A673 (cell line): ENCODE data around the gene NPPA. TPM values are rescaled to one million over a fixed set of nuclear protein-coding genes. Genes with fewer than 3 reads are reported as not detected.

Source experiments
- BruUV-seq: library from RNA; stranded (reverse); fragments of 400-500 nt; replicated peaks from 2 replicates; lab custom pipeline; 2021; lab: Mats Ljungman, UMichigan
- CTCF ChIA-PET: fragments of 300-600 bp; sonication (Branson Sonifier 250); formaldehyde crosslinking; loops from one replicate; lab custom pipeline; 2022; ENCODE audit warnings: antibody characterized with exemption; lab: Charles Lee
- POLR2A ChIA-PET: fragments of 300-600 bp; sonication (Branson Sonifier 250); formaldehyde crosslinking; loops from one replicate; lab custom pipeline; 2022; ENCODE audit warnings: antibody characterized with exemption; ENCODE audit not compliant: low non-redundant PET; lab: Charles Lee
- DNase-seq: peaks from one replicate; pipeline ENCODE4 v3.0.0-alpha.2; 2015; ENCODE audit warnings: low spot score
- H3K27ac ChIP-seq: fragments of 200-600 bp; sonication (generic); 2 replicates; pipeline ENCODE4 v1.5.1; 2016; ENCODE audit warnings: mixed run types, low read depth, mild to moderate bottlenecking, mixed read lengths, antibody characterized with exemption, low read length; ENCODE audit not compliant: poor library complexity, severe bottlenecking
- H3K27me3 ChIP-seq: fragments of 200-600 bp; sonication (generic); replicated peaks from 2 replicates; pipeline ENCODE4 v1.6.1; 2017; ENCODE audit warnings: mixed run types, low read depth, mild to moderate bottlenecking, mixed read lengths, antibody characterized with exemption, low read length; ENCODE audit not compliant: insufficient read depth, poor library complexity
- H3K36me3 ChIP-seq: fragments of 200-600 bp; sonication (generic); 2 replicates; pipeline ENCODE4 v1.6.1; 2016; ENCODE audit warnings: mixed run types, mild to moderate bottlenecking, mixed read lengths, antibody characterized with exemption, low read length; ENCODE audit not compliant: insufficient read depth, poor library complexity, severe bottlenecking
- H3K4me1 ChIP-seq: fragments of 200-600 bp; sonication (generic); 2 replicates; pipeline ENCODE4 v1.6.1; 2017; ENCODE audit warnings: mixed run types, mild to moderate bottlenecking, mixed read lengths, antibody characterized with exemption, low read length; ENCODE audit not compliant: insufficient read depth, poor library complexity, severe bottlenecking
- H3K4me3 ChIP-seq: fragments of 200-600 bp; sonication (generic); 2 replicates; pipeline ENCODE4 v1.5.1; 2016; ENCODE audit warnings: low read depth, mixed run types, mild to moderate bottlenecking, mixed read lengths, low read length; ENCODE audit not compliant: poor library complexity, severe bottlenecking
- H3K9me3 ChIP-seq: fragments of 200-600 bp; sonication (generic); 2 replicates; pipeline ENCODE4 v1.6.1; 2016; ENCODE audit warnings: mixed run types, low read depth, mild to moderate bottlenecking, mixed read lengths, antibody characterized with exemption, low read length; ENCODE audit not compliant: poor library complexity, severe bottlenecking
- EZH2 ChIP-seq: fragments of 200-600 bp; sonication (generic); IDR thresholded peaks from 2 replicates; pipeline ENCODE4 v1.6.1; 2017; ENCODE audit warnings: borderline replicate concordance, low read depth, mild to moderate bottlenecking, mixed read lengths, antibody characterized with exemption, low read length; ENCODE audit not compliant: poor library complexity, severe bottlenecking
- intact Hi-C: fragments of 100-400 bp; cut with micrococcal nuclease; formaldehyde crosslinking; loops from one replicate; pipeline ENCODE4 v1.10.0; 2022; ENCODE audit not compliant: unreplicated experiment
- total RNA-seq: library from RNA; stranded (reverse); gene quantifications from 2 replicates; pipeline ENCODE4 v1.2.3, GENCODE V29; 2021
- TF ChIP-seq, protein P1 (sequence below): fragments of 300-800, 200-600 bp; sonication (generic); conservative IDR thresholded peaks from 2 replicates; pipeline ENCODE4 v1.5.1; 2017; ENCODE audit warnings: low read depth, mild to moderate bottlenecking, antibody characterized with exemption, low read length, moderate library complexity, mixed read lengths

Gene NPPA
- total RNA-seq, 1 experiment from 2014 or later, result not detected

DNA sequence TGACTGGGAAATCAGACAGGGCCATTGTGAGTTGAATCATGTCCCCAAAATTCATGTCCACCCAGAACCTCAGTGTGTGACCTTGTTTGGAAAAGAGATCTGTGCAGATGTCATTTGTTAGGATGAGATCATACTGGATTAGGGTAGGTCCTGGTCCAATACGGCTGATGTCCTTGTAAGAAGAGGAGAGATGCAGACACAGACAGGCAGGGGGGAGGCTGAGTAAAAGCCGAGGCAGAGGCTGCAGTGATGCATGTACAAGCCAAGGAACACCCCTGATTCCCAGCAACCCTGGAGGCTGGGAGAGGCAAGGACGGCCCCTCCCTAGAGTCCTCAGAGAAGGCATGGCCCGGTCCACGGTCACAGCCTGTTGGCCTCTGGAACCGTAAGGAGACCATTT lies 27.0 kb upstream of the NPPA start:
- Histone ChIP-seq H3K27ac (no peak overlapping the region), H3K27me3 (peaks cover 75% of the 10 kb centered on the region), H3K4me3 (no peak overlapping the region), H3K9me3 (no peaks in the 10 kb centered on the region), H3K4me1 (no peaks in the 10 kb centered on the region), H3K36me3 (no peaks in the 10 kb centered on the region)
- TF ChIP-seq EZH2, result no peak
- TF ChIP-seq, protein P1, sequence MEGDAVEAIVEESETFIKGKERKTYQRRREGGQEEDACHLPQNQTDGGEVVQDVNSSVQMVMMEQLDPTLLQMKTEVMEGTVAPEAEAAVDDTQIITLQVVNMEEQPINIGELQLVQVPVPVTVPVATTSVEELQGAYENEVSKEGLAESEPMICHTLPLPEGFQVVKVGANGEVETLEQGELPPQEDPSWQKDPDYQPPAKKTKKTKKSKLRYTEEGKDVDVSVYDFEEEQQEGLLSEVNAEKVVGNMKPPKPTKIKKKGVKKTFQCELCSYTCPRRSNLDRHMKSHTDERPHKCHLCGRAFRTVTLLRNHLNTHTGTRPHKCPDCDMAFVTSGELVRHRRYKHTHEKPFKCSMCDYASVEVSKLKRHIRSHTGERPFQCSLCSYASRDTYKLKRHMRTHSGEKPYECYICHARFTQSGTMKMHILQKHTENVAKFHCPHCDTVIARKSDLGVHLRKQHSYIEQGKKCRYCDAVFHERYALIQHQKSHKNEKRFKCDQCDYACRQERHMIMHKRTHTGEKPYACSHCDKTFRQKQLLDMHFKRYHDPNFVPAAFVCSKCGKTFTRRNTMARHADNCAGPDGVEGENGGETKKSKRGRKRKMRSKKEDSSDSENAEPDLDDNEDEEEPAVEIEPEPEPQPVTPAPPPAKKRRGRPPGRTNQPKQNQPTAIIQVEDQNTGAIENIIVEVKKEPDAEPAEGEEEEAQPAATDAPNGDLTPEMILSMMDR, result no peak
- no TSS peak for BruUV-seq
- intact Hi-C loops, result no loop called here
- ChIA-PET CTCF (no interaction called here), POLR2A (no interaction called here)
- DNase-seq, result no peak

DNA sequence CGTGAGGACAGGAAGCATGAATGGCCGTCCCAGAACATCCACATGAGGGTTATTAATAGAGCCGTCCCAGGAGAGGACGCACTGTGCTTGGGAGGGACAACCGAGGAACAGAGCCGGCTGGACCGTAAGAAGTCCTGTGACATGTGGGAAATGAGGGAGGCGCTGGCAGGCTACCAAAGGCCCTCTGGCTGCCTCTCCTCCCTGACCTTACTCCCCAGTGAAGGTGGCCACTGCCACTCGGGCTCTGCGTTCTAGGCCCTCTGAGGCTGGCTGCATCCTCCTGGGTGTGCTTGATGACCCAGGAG lies 26.6 kb upstream of the NPPA start:
- ChIA-PET CTCF (no interaction called here), POLR2A (interaction anchor here (0.6 kb wide), 1 partner anchor 16 kb away, joined by 3 read pairs; no protein-coding TSS in a partner anchor)
- no peak for DNase-seq
- Histone ChIP-seq H3K27me3 (peaks cover 76% of the 10 kb centered on the region), H3K27ac (no peak overlapping the region), H3K4me3 (no peak overlapping the region), H3K4me1 (no peaks in the 10 kb centered on the region), H3K36me3 (no peaks in the 10 kb centered on the region), H3K9me3 (no peaks in the 10 kb centered on the region)
- no TSS peak for BruUV-seq
- TF ChIP-seq EZH2, result no peak
- TF ChIP-seq, protein P1, result no peak
- intact Hi-C loops, result no loop called here

DNA sequence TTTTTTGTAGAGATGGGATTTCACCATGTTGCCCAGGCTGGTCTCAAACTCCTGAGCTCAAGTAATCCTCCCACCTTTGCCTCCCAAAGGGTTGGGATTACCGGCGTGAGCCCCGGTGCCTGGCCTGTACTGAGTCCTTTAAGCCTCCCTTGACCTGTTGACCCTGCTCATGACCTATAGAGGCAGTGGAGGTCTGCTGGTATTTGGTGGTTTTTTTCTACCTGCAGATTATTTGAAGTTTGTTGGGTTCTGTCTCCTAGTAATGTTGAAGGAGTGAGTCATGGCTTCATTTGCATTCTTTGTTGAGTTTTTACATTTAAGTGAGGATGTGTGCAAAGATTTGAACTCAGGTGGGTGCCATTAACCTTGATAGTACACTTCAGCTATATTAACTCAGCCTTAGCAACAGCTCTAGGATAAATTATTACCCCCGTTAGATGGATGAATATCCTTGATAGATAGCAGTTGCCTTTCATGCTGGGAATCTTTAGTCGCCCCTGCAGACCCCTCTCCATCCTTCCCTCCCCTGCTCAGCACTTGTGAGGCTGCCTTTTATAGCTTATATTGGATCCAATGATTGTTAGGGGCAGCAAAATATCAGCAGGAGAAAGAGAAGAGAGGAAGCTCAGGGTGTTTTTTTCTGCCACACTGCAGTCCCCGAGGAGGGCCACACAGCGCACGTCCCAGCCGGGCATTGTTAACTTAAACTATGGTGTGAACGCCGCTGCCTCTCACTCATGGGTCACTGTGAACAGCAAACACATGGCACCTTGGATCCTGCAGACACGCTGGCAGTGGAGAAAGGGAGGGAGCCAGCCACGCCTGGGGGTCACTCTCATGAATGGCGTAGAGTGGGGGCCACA lies 26.0 kb upstream of the NPPA start:
- no TSS peak for BruUV-seq
- intact Hi-C loops, result no loop called here
- H3K27ac ChIP-seq, result no peak overlapping the region
- no peaks in the 10 kb centered on the region for H3K9me3 ChIP-seq
- H3K4me1 ChIP-seq, result no peaks in the 10 kb centered on the region
- H3K4me3 ChIP-seq, result no peak overlapping the region
- ChIA-PET POLR2A (interaction anchor here (0.6 kb wide), 1 partner anchor 16 kb away, joined by 3 read pairs; no protein-coding TSS in a partner anchor), CTCF (interaction anchor here (0.6 kb wide), 1 partner anchor 26 kb away, joined by 7 read pairs; the partner anchor contains the start of gene NPPA)
- H3K36me3 ChIP-seq, result no peaks in the 10 kb centered on the region
- no peak for TF ChIP-seq EZH2
- TF ChIP-seq, protein P1, result no peak
- H3K27me3 ChIP-seq, result peaks cover 77% of the 10 kb centered on the region
- no peak for DNase-seq
